ENCODE results near the gene BRD4. TPM values are rescaled to one million over a fixed set of nuclear protein-coding genes. Genes with fewer than 3 reads are reported as not detected.

BRD4 gene
- total RNA-seq, 4 donors from 2014 or later = 34.1 to 48.1 (median 37.5) TPM

GRCh38 chr19:15246198-15246481 is 86.2 kb downstream of the BRD4 start:
- H3K36me3 ChIP-seq = peaks cover 10 to 76% (median 72%) of the 10 kb centered on the region in 4 donors
- TF ChIP-seq CTCF (IDR thresholded peaks at IDR 0.05) = no peak
- TF ChIP-seq EP300 (IDR thresholded peaks at IDR 0.05) = no peak
- no peak for TF ChIP-seq POLR2A (IDR thresholded peaks at IDR 0.05; ENCODE audit: low read depth)
- no peak for TF ChIP-seq POLR2AphosphoS5 (IDR thresholded peaks at IDR 0.05)
- H3K4me3 ChIP-seq = no peak overlapping the region
- intact Hi-C loops (cut with DNase I) = loop anchor here (5.0 kb wide), 1 partner anchor 206 kb away; no protein-coding TSS in a partner anchor
- H3K4me1 ChIP-seq = peaks cover 55 to 70% (median 63%) of the 10 kb centered on the region in 4 donors
- no peaks in the 10 kb centered on the region for H3K27me3 ChIP-seq
- no peaks in the 10 kb centered on the region for H3K9me3 ChIP-seq
- WGBS = 90% methylated on average over 5 of the region's 5 CpGs
- DNase-seq (ENCODE audit: extremely low spot score) = no peak
- H3K27ac ChIP-seq (replicated peaks in 1 of 4) = peak overlapping the region; percentile 77 to 90 (median 86)

GRCh38 chr19:15245370-15246197 is 86.8 kb downstream of the BRD4 start:
- TF ChIP-seq EP300 (IDR thresholded peaks at IDR 0.05) = no peak
- no peak for TF ChIP-seq POLR2AphosphoS5 (IDR thresholded peaks at IDR 0.05)
- no peak for TF ChIP-seq CTCF (IDR thresholded peaks at IDR 0.05)
- TF ChIP-seq POLR2A (IDR thresholded peaks at IDR 0.05; ENCODE audit: low read depth) = no peak
- Histone ChIP-seq H3K9me3 (no peaks in the 10 kb centered on the region), H3K27me3 (no peaks in the 10 kb centered on the region), H3K4me1 (peaks cover 49 to 69% (median 58%) of the 10 kb centered on the region in 4 donors), H3K27ac (replicated peaks in 1 of 4) (peak overlapping the region; percentile 7 to 90 (median 80)), H3K4me3 (no peak overlapping the region), H3K36me3 (peaks cover 10 to 82% (median 78%) of the 10 kb centered on the region in 4 donors)
- intact Hi-C loops (cut with DNase I) = loop anchor here (5.0 kb wide), 1 partner anchor 207 kb away; no protein-coding TSS in a partner anchor
- WGBS = 90% methylated on average over 15 of the region's 20 CpGs
- DNase-seq (ENCODE audit: extremely low spot score) = no peak

- no peak for DNase-seq (ENCODE audit: extremely low spot score)
- no peak overlapping the region for H3K4me3 ChIP-seq
- peak overlapping the region in 3 of 4 donors; percentile 7 to 90 (median 77) for H3K27ac ChIP-seq (replicated peaks in 1 of 4)
- TF ChIP-seq EP300 (IDR thresholded peaks at IDR 0.05) = no peak
- TF ChIP-seq POLR2AphosphoS5 (IDR thresholded peaks at IDR 0.05) = no peak
- TF ChIP-seq POLR2A (IDR thresholded peaks at IDR 0.05; ENCODE audit: low read depth) = no peak
- no peak for TF ChIP-seq CTCF (IDR thresholded peaks at IDR 0.05)
- peaks cover 41 to 61% (median 50%) of the 10 kb centered on the region in 4 donors for H3K4me1 ChIP-seq
- H3K36me3 ChIP-seq = peaks cover 17 to 90% (median 85%) of the 10 kb centered on the region in 4 donors
- intact Hi-C loops (cut with DNase I) = loop anchor here (5.0 kb wide), 1 partner anchor 207 kb away; no protein-coding TSS in a partner anchor
- H3K9me3 ChIP-seq = no peaks in the 10 kb centered on the region
- WGBS = 78% methylated on average over 7 of the region's 7 CpGs
- no peaks in the 10 kb centered on the region for H3K27me3 ChIP-seq
Measured at GRCh38 chr19:15244808-15245207, 87.5 kb downstream of the BRD4 start.

- Histone ChIP-seq H3K27ac (replicated peaks in 1 of 4) (peak overlapping the region in 2 of 4 donors; percentile 7 to 90), H3K27me3 (no peaks in the 10 kb centered on the region), H3K9me3 (no peaks in the 10 kb centered on the region), H3K4me3 (no peak overlapping the region), H3K4me1 (peaks cover 36 to 55% (median 45%) of the 10 kb centered on the region in 4 donors), H3K36me3 (peaks cover 22 to 95% (median 91%) of the 10 kb centered on the region in 4 donors)
- intact Hi-C loops (cut with DNase I) = no loop called here
- TF ChIP-seq POLR2AphosphoS5 (IDR thresholded peaks at IDR 0.05) (no peak), CTCF (IDR thresholded peaks at IDR 0.05) (no peak), POLR2A (IDR thresholded peaks at IDR 0.05; ENCODE audit: low read depth) (no peak), EP300 (IDR thresholded peaks at IDR 0.05) (no peak)
- WGBS = 93% methylated on average over 19 of the region's 24 CpGs
- DNase-seq (ENCODE audit: extremely low spot score) = no peak
Measured at GRCh38 chr19:15244106-15244803, 88.1 kb downstream of the BRD4 start.

All from esophagus muscularis mucosa (tissue), 4 donors.